Hematopoietic multipotent progenitor cell (in vitro differentiated cells): ENCODE measurements around the gene BTC. TPM values are rescaled to one million over a fixed set of nuclear protein-coding genes. Genes with fewer than 3 reads are reported as not detected.
"Not testable (repeated sequence)": the region's sequence is repeated elsewhere in the genome, so short reads cannot be mapped to it uniquely, and the experiment has no call there.

ENCODE experiments used
- DNase-seq, 3 donors: peaks; one replicate each; pipeline ENCODE4 v3.0.0-alpha.2; 2011 to 2015; ENCODE audit warnings: low read depth in 2 of 3, low spot score in 2 of 3
- total RNA-seq: library from RNA; depleted of rRNA; stranded (reverse); fragments of >200 nt; gene quantifications from one replicate; pipeline ENCODE4 v1.2.3, GENCODE V29; 2012

Gene BTC
- total RNA-seq = 0.27 TPM

GRCh38 chr4:74794382-74795010 is at the start of gene BTC:
Gene BTC (minus strand): TSS chr4:74794523. CDS start chr4:74794325, 198 bp downstream.
- DNase-seq = peak in 2 of 3 donors; percentile 57 to 68

- no peak for DNase-seq
Measured at GRCh38 chr4:74840936-74841509, 46.7 kb upstream of the BTC start.

GRCh38 chr4:74838746-74839370 is 44.5 kb upstream of the BTC start:
- no peak for DNase-seq

GRCh38 chr4:74830928-74831327 is 36.6 kb upstream of the BTC start:
- no peak for DNase-seq

- DNase-seq = no peak
Measured at GRCh38 chr4:74823194-74823593, 28.9 kb upstream of the BTC start.

- no peak for DNase-seq
Measured at GRCh38 chr4:74822603-74823002, 28.3 kb upstream of the BTC start.

- no peak for DNase-seq
Measured at GRCh38 chr4:74821541-74821940, 27.2 kb upstream of the BTC start.

- DNase-seq = no peak
Measured at GRCh38 chr4:74814052-74814451, 19.7 kb upstream of the BTC start.

GRCh38 chr4:74812056-74812455 is 17.7 kb upstream of the BTC start:
- not testable (repeated sequence) for DNase-seq

GRCh38 chr4:74805601-74806000 is 11.3 kb upstream of the BTC start:
- DNase-seq = no peak

GRCh38 chr4:74800310-74800709 is 6.0 kb upstream of the BTC start:
- no peak for DNase-seq

GRCh38 chr4:74796631-74797030 is 2.3 kb upstream of the BTC start:
- no peak for DNase-seq

GRCh38 chr4:74793757-74794381 is 454 bp downstream of the BTC start:
- peak in 2 of 3 donors; percentile 71 to 76 for DNase-seq

GRCh38 chr4:74790652-74791051 is 3.7 kb downstream of the BTC start:
- no peak for DNase-seq

- DNase-seq = no peak
Measured at GRCh38 chr4:74789518-74789917, 4.8 kb downstream of the BTC start.

- DNase-seq = no peak
Measured at GRCh38 chr4:74777531-74777930, 16.8 kb downstream of the BTC start.

- DNase-seq = no peak
Measured at GRCh38 chr4:74772783-74773182, 21.5 kb downstream of the BTC start.

- no peak for DNase-seq
Measured at GRCh38 chr4:74772106-74772505, 22.2 kb downstream of the BTC start.

GRCh38 chr4:74770226-74770910 is 24.0 kb downstream of the BTC start:
- DNase-seq = no peak

GRCh38 chr4:74768857-74769525 is 25.3 kb downstream of the BTC start:
- no peak for DNase-seq

GRCh38 chr4:74764119-74764518 is 30.2 kb downstream of the BTC start:
- DNase-seq = no peak
